GM18511 (cell line): Measurements from ENCODE around the gene NBEAL2.

Experiments used
- ATAC-seq: cut with Tn5 transposase; IDR thresholded peaks from one replicate; pipeline ENCODE4 v1.9.1; 2021; ENCODE audit warnings: mild to moderate bottlenecking, moderate library complexity; ENCODE audit not compliant: unreplicated experiment

NBEAL2 gene

DNA sequence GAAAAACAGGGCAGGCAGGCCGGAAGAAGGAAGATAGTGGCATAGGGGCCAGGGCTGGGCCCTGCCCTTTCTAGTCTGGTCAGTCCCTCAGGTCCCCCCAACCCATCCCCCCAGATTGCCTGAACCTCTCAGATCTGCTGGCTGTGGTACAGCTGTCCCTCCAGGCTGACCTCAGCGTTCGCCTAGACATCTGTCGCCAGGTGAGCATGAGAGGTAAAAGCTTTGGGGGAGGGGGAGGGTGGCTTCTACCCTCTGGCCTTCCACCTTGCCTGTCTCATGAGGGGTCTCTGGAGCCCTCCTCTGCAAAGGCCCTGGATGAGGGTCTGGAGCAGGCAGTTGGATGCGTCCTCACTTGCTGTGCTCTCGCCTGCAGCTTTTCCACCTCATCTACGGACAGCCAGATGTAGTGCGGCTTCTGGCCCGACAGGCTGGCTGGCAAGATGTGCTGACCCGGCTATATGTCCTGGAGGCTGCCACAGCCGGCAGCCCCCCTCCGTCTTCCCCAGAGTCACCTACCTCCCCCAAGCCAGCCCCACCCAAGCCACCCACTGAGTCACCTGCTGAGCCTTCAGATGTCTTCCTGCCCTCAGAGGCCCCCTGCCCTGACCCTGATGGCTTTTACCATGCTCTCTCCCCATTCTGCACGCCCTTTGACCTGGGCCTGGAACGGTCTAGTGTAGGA, 20.2 kb downstream of the NBEAL2 start:
- ATAC-seq, result no peak

DNA sequence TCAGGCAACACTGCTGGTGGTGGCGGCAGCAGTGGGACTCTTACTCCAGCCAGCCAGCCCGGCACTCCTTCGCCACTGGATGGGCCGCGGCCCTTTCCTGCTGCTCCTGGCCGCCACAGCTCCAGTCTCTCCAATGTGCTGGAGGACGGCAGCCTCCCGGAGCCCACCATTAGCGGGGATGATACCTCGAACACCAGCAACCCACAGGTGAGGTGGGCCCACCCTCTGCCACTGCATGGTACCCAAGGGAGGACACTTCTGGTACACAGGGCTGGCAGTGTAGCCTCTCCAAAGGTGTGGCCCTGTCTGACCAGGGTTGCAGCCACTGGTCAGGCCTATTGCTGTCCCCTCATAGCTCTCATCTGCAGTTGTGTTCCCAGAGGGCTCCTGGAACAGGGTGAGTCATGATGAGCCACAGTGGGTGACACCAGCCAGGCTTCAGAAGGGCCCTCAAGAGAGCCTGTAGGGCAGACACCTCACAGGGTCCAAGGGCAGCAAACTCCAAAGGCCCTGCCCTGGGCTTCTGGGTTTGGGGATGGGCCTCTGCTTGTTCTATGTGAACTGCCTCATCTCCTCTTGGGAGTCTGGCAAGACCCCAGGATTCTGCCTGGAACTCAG, 20.8 kb downstream of the NBEAL2 start:
- ATAC-seq, result no peak

DNA sequence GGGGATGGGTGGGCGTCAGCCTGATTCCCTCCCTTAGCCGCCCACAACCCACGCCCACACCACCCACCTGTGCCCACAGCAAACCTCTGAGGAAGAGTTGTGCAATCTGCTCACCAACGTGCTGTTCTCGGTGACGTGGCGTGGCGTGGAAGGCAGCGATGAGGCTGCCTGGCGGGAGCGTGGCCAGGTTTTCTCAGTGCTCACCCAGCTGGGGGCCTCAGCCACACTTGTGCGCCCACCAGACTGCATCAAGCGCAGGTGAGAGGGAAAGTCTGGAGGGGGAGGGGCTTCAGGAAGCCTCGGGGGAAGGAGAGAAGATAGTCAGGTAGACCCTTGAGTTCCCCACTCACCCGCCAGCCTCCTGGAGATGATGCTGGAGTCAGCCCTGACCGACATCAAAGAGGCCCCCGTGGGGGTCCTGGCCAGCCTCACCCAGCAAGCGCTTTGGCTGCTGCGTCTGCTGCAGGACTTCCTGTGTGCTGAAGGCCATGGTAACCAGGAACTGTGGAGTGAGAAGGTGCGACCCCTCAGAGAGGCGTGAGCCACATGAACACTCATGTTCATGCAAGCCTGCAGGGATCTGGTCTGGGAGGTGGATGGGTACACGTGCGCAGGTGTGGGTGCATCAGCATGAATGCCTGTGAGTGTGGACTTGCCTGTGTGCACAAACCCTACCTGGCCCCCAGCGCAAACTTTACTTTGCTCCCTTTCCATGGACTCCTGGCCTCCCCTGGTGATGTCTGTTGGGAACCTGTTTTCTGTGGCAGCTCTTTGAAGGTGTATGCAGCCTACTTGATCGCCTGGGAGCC, 21.7 kb downstream of the NBEAL2 start:
- ATAC-seq, result no peak

DNA sequence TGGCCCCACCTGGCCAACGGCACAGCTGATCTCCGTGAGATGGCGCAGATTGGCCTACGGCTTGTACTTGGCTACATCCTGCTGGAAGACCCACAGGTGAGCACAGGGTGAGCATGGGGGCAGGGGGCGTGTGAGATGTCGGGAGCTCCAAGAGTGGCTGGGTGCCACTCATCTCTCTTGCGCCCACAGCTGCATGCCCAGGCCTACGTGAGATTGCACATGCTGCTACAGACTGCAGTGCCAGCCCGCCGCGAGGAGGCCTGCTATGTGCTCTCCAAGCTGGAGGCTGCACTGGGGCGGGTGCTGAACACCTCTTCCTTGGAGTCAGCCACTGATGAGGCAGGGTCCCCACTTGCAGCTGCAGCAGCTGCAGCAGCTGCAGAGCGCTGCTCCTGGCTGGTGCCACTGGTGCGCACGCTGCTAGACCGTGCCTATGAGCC, 22.3 kb downstream of the NBEAL2 start:
- ATAC-seq, result no peak

DNA sequence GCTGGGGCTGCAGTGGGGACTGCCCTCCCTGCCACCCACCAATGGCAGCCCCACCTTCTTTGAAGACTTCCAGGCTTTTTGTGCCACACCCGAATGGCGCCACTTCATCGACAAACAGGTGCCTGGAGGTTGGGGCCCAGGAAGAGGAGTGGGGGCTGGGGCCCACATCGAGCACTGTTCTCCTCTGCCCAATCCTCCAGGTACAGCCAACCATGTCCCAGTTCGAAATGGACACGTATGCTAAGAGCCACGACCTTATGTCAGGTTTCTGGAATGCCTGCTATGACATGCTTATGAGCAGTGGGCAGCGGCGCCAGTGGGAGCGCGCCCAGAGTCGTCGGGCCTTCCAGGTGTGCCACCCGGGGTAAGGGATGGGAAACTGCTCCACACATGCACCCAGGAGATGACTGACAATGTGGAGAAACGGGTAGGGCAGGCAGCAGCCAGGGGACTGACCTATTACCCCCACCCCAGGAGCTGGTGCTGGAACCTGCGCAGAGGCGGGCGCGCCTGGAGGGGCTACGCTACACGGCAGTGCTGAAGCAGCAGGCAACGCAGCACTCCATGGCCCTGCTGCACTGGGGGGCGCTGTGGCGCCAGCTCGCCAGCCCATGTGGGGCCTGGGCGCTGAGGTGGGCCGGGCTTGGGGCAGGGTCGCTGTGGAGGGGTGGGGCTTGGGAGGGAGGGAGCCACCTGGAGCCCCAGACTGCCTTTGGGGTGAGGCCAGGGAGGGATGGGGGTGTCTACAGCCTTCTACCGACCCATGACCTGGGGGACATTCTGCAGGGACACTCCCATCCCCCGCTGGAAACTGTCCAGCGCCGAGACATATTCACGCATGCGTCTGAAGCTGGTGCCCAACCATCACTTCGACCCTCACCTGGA, 22.9 kb downstream of the NBEAL2 start:
- ATAC-seq, result no peak

DNA sequence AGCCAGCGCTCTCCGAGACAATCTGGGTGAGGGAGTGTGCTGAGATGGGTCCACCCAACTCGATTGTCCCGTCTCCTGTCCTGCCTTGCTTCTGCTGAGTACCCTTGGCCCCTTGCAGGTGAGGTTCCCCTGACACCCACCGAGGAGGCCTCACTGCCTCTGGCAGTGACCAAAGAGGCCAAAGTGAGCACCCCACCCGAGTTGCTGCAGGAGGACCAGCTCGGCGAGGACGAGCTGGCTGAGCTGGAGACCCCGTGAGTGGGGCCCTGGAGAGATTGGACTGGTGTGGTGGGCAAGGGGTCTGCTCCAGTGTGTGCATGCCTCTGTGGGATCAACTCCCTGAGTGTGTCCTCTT, 23.6 kb downstream of the NBEAL2 start:
- ATAC-seq, result no peak

DNA sequence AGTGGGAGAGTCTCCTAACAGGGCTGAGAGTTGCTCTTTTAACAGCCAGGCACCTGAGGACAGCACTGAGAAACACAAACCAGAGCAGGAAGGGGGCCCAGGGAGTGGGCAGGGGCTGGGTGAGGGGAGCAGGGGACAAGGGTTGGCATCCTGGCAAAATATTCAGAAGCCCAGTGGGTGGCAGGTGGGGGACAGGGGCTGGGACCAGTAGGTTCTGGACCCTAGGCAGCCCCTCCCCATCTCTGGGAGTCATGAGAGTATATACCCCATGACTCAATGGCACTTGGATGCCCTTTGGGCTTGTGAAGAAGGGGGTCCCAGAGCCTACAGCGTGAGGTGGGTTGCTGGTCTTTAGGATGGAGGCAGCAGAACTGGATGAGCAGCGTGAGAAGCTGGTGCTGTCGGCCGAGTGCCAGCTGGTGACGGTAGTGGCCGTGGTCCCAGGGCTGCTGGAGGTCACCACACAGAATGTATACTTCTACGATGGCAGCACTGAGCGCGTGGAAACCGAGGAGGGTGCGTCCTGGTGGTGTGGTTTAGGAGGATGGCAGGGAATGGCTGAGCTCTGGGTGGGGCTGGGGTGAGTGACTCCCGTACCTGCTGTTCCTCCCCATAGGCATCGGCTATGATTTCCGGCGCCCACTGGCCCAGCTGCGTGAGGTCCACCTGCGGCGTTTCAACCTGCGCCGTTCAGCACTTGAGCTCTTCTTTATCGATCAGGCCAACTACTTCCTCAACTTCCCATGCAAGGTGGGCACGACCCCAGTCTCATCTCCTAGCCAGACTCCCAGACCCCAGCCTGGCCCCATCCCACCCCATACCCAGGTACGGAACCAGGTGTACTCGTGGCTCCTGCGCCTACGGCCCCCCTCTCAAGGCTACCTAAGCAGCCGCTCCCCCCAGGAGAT, 24.2 kb downstream of the NBEAL2 start:
- ATAC-seq, result no peak

DNA sequence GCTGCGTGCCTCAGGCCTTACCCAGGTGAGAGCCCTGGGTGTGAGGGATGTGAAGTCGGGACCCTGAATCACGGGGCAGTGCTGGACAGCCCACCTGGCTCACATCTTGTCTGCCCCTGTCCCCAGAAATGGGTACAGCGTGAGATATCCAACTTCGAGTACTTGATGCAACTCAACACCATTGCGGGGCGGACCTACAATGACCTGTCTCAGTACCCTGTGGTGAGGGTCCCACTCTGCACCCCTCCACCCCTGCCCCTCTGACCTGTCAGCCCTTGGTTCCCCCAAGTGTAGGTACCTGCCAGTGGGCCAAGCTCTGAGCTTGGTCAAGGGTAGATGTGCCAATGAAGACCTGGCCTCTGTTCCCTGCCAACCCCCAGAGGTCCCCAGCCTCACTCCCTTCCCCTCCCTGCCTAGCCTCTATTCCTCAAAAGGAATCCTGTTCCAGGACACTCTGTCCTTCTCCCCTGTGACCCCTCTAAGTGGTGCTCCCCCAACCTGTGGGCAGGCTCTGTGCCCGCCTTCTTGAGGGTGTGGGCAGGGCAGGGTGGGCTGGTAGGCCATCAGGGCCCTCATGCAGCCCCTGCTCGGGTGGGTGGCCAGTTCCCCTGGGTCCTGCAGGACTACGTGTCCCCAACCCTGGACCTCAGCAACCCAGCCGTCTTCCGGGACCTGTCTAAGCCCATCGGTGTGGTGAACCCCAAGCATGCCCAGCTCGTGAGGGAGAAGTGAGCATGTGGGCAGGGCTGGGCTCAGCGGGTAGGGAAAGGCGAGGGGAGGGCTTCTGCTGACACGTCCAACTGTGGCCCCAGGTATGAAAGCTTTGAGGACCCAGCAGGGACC, 25.1 kb downstream of the NBEAL2 start:
- no peak for ATAC-seq

DNA sequence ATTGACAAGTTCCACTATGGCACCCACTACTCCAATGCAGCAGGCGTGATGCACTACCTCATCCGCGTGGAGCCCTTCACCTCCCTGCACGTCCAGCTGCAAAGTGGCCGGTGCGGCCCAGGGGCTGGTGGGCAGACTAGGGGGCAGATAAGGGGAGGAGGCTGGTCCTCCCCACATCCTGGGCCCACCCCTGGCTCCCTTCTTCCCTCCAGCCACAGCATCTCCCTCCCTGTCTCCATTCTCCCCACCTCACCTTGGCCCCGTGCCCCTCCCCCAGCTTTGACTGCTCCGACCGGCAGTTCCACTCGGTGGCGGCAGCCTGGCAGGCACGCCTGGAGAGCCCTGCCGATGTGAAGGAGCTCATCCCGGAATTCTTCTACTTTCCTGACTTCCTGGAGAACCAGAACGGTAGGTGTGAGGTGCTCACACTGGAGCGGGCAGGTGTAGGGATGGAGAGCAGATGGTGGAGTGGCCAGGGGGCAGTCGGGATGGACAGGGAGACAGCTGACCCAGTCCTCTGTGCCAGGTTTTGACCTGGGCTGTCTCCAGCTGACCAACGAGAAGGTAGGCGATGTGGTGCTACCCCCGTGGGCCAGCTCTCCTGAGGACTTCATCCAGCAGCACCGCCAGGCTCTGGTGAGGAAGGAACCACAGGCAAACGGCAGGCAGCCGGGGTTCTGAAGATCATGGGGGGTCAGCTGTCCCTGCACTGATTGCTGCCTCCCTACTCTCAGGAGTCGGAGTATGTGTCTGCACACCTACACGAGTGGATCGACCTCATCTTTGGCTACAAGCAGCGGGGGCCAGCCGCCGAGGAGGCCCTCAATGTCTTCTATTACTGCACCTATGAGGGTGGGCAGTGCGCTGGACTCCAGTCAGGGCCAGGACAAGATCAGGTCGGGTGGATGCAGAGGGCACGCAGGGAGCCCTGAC, 26.0 kb downstream of the NBEAL2 start:
- no peak for ATAC-seq

DNA sequence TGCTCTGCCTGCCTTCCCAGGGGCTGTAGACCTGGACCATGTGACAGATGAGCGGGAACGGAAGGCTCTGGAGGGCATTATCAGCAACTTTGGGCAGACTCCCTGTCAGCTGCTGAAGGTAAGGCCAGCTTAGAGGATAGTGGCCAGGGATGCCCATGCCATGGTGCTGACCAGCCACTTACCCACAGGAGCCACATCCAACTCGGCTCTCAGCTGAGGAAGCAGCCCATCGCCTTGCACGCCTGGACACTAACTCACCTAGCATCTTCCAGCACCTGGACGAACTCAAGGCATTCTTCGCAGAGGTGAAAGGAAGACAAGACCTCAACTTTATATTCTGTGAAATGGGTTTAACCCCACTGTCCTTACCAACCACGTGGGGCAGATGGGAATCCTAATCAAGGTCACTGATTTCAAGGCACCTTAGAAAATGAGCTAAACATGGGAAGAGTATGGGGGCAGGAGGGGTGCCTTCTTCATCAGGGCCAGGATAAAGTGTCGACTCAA, 26.7 kb downstream of the NBEAL2 start:
- ATAC-seq, result no peak

DNA sequence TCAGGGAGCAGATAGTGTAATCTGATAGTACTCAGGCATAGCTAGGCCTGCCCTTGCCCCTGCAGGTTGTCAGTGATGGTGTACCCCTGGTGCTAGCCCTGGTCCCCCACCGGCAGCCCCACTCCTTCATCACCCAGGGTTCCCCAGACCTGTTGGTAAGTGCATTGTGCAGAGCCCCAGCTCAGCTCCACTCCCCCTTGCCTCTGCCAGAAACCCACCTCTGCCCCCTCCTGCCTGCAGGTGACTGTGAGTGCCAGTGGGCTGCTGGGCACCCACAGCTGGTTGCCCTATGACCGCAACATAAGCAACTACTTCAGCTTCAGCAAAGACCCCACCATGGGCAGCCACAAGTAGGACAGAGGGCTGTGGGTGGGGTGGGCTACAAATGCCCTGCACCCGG, 27.5 kb downstream of the NBEAL2 start:
- ATAC-seq, result no peak

DNA sequence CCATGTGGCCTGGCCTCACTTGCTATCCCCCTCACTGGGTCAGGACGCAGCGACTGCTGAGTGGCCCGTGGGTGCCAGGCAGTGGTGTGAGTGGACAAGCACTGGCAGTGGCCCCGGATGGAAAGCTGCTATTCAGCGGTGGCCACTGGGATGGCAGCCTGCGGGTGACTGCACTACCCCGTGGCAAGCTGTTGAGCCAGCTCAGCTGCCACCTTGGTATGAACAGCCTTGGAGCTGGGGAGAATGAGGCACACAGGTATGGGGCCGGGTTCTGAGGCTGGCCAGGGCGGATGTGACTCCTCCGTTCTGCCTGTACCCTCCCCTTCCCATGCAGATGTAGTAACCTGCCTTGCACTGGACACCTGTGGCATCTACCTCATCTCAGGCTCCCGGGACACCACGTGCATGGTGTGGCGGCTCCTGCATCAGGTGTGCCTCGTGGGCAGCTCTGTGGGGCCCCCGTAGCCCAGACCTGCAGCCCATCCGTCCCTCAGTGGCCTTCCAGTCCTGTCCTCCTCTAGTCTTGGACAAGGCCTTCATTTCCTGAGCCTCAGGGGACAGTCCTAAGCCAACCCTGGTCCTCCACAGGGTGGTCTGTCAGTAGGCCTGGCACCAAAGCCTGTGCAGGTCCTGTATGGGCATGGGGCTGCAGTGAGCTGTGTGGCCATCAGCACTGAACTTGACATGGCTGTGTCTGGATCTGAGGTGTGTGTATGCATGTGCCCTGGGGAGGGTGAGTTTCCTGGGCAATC, 28.2 kb downstream of the NBEAL2 start:
- no peak for ATAC-seq

DNA sequence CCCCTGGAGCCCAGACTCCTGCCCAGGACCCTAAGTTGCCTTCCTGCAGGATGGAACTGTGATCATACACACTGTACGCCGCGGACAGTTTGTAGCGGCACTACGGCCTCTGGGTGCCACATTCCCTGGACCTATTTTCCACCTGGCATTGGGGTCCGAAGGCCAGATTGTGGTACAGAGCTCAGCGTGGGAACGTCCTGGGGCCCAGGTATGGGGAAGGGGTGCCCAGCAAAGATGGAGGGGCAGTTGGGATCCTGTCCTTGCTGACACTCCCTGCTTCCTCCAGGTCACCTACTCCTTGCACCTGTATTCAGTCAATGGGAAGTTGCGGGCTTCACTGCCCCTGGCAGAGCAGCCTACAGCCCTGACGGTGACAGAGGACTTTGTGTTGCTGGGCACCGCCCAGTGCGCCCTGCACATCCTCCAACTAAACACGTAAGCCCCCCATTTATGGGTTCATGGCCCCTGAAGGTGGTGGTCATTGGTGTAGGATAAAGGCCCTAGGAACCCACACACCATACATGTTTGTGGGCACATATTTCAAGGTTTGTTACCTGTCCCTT, 28.8 kb downstream of the NBEAL2 start:
- no peak for ATAC-seq

DNA sequence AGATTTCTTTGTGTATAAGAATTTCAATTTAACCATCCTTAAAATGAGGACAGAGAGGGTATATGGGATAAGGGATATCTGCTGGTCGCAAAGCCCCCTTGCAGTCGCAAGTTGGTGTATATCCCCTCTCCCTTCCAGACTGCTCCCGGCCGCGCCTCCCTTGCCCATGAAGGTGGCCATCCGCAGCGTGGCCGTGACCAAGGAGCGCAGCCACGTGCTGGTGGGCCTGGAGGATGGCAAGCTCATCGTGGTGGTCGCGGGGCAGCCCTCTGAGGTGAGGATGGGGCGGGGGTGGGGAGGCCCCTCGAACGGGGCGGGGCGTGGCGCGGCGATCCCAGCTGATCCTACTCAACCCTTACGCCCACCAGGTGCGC, 29.4 kb downstream of the NBEAL2 start:
- no peak for ATAC-seq

DNA sequence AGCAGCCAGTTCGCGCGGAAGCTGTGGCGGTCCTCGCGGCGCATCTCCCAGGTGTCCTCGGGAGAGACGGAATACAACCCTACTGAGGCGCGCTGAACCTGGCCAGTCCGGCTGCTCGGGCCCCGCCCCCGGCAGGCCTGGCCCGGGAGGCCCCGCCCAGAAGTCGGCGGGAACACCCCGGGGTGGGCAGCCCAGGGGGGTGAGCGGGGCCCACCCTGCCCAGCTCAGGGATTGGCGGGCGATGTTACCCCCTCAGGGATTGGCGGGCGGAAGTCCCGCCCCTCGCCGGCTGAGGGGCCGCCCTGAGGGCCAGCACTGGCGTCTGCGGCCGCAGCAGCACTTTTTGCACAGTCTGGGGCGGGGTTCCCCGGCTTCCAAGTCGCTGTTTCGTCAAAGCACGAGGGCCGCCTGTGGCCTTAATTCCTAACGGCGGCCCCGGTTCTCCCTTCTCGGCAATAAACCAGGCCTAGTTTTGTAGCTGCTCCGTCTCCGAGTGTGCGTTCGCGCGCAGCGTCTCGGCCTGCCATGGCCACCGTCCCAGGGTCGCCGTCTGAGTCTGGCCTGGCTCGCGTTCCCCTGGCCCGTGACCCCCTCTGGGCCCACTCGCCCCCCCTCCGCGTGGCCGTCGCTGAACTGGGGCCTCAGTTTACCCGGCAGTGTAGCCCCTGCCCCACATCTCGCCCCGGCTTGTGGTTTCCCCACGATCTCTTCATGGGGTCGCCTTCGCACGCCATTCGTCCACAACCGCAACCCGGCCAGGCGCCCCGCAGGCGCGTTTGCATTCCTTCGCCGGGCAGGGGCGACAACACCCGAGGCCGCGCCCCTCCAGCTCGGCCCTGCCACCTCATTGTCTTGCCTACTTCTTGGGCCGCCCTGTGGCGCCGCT, 30.0 kb downstream of the NBEAL2 start:
- peak; percentile 88 for ATAC-seq

DNA sequence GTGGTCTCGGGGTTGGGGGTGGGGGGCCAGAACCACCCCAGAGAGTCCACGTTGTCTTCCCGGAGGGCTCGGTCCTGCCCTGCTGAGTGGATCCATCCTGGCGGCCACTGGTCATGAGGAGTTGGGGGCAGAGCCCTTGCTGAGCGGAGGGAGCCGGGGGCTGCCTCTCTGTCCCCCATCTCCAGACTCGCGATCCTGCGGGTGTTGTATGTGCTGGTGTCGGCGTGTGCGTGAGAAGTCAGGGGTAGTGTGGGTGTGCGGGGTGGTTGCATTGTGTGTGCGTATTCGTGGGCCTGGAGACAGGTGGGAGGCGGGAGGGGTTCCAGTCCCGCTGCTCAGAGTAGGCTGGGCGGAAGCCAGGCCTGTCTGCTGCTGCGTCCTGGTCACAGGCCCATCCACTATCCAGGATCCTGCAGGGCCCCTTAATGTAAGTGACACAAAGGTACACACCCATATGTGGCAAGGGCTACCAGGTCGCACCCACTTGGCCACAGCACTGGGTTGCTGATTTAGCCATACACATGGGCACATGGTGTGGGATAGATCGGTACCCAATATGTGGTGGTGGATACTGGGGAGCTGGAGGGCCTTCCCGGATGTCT, 30.7 kb downstream of the NBEAL2 start:
- no peak for ATAC-seq
